ENCODE data around the gene KIAA1671.
"Not testable (repeated sequence)": the region's sequence is repeated elsewhere in the genome, so short reads cannot be mapped to it uniquely, and the experiment has no call there.

The KIAA1671 gene

DNA sequence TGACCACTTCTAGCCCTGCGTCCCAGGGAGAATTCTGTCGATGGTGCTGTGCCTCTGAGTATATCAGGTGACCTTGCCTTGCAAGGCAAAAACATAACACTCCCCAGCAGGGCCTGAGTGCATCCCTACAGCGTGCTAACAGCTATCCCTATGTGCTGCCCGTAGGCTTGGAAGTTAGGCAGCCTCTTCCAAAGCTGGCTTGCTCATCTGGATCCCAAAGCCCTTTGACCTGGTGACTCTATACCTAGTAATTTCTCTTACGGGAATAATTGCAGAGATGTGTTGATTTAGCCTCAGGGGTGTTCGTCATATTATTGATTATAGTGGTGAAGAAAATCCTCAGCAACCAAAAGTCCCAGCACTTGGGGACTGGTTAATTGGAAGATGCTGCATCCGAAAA is 214.6 kb downstream of the KIAA1671 start:
- no peak overlapping the region for H3K4me3 ChIP-seq (ENCODE audit: low read length)
- DNase-seq (ENCODE audit: low read depth, low spot score), result no peak

DNA sequence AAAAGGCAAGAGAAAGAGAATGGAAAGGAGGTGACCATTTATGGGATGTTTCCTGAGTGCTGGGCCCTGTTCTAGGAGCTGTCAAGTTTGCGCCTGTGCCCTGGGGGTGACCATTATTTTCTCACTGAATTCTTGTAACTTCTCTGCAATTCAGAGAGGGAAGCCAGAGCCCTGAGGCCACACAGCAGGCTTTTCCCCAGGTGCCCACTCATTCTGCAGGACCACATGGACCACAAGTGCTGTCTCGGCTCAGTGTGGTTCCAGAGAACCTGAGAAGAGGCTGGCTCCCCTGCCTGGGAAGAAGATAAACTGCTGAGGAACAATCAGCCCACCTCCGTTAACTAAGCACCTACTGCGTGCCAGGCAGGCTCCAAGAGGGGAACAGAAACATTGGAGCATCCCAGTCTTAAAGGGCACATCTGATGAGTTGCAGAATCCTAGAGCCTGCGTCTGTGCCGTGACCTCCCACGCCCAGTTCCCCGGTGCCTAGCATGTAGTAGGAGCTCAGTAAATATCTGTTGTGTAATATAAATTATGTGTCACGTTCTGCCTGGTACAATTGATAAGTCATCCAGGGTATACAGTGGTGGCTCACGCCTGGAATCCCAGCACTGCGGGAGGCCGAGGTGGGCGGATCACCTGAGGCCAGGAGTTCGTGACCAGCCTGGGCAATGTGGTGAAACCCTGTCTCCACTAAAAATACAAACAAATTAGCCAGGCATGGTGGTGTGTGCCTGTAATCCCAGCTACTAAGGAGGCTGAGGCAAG is 215.5 kb downstream of the KIAA1671 start:
- DNase-seq (ENCODE audit: low read depth, low spot score), result no peak
- no peak overlapping the region for H3K4me3 ChIP-seq (ENCODE audit: low read length)

DNA sequence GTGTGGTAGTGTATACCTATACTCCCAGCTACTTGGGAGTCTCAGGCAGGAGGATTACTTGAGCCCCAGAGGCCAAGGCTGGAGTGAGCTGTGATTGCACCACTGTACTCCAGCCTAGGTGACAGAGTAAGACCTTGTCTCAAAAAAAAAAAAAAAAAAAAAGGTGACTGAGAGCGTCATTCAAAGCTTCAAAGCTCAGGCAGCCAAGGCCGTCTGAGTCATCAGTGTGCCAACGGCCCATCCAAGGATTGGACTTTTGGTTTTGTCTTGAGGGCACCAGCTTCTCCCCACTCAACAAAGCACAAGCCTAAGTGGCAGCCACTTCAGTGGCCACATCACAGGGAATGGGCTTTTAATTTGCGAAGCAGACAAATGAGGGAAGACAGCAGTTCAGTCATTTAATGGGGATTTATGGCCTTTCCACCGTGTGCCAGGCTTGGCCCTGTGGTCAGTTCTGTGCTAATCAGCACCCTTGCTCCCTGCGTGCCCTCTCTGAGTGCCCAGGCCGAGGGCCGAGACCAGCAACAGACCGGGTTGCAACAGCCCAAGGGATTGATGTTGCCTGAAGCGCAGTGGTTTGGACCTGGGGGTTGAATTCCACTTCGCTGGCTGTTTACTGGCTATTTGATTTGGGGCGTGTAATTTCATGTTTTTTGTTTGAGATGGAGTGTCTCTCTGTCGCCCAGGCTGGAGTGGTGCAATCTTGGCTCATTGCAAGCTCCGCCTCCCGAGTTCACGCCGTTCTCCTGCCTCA is 216.9 kb downstream of the KIAA1671 start:
- DNase-seq (ENCODE audit: low read depth, low spot score), result no peak
- H3K4me3 ChIP-seq (ENCODE audit: low read length), result no peak overlapping the region

DNA sequence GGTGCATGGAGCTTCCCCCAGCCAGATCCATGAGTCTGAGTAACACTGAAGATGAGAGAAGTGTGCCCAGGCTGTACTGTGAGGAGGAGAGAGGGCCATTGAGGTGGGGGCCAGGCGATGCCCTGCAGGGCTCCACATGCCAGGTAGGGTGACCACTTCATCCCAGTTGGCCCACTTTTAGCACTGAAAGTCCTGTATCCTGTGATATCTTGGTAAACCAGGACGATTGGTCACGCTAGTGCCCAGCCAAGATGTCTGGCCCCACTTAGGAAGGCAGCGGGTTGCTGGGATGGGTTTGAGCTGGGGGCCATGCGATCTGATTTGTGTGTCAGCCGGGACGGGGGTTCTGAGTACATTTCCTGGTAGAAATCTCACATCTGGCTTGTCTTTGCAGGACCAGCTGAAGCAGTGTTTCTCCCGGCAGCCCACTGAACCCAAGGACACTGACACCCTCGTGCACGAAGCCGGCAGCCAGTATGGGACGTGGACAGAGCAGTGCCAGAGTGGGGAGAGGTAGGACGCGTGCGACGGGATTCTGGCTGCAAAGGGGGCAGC is 218.0 kb downstream of the KIAA1671 start:
- DNase-seq (ENCODE audit: low read depth, low spot score), result no peak
- no peak overlapping the region for H3K4me3 ChIP-seq (ENCODE audit: low read length)

DNA sequence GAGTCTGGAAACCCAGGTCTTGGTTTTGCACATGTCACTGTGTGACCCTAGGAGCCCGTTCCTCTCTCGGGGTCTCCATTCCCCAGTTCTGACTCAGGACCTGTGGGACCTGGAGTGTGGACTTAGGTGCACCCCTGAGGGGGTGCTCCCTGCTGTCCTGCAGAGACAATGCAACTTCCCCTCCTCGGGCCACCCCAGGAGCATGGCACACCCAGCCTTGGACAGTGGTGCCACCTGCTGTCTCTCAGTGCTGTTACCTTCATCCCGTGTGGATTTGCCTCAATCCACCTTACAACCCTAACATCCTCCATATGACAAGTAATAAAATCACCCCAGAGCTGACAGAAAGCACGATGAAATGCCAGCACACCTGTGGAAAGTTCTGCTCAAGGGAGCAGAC is 219.6 kb downstream of the KIAA1671 start:
- DNase-seq (ENCODE audit: low read depth, low spot score), result no peak

DNA sequence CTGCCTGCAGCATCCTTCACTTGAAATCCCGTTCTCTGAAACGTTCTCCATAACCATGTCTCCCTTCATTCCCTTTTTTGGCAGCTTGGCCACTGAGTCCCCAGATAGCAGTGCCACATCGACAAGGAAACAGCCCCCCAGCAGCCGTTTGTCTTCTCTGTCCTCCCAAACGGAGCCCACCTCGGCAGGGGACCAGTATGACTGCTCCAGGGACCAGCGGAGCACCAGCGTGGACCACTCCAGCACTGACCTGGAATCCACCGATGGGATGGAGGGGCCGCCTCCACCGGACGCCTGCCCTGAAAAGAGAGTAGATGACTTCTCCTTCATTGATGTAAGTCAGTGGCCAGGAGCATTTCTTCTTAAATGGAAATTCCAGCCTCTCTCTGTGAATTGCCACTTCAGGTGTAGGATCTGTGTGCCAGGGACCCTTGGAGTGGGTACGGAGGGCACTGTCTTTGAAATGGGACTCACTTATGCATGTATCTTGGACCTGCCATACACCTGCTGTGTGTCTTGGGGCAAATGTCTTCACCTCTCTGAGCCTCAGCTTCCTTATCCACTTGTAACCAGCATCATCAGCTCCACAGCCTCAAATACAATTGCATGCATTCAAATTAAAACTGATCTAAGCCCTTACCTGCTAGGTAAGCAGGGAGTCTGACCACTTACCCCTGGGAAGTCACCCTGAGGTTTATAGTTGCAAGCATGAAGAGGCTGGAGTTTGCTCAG is 221.8 kb downstream of the KIAA1671 start:
- DNase-seq (ENCODE audit: low read depth, low spot score), result no peak
- H3K4me3 ChIP-seq (ENCODE audit: low read length), result no peak overlapping the region

More for the DNA sequence above, 219.6 kb downstream of the KIAA1671 start:
- no peak overlapping the region for H3K4me3 ChIP-seq (ENCODE audit: low read length)

DNA sequence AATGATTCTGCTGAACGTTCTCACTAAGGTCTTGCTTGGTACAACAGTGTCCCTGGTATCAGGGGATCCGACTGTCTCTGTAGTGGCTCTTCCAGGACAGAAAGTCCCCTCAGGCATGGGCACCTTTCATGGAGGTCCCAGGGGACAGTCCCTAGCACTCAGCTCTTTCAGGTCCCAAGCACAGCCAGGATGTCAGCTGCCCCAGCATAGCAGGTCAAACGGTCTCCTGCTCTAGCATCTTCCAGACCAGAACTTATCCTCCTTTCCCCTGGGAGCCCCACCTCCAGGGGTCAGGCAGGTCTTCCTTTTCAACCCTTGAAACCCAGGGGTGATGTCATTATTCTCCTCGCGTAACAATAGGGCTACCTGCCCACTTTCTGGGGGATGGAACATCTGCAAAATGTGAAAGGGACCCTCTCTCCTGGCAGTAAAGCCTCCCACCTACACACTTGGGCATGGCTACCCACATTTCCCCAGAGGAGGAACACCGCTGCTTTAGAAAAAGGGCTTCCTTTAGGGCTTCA is 222.4 kb downstream of the KIAA1671 start:
- H3K4me3 ChIP-seq (ENCODE audit: low read length), result no peak overlapping the region
- DNase-seq (ENCODE audit: low read depth, low spot score), result no peak

DNA sequence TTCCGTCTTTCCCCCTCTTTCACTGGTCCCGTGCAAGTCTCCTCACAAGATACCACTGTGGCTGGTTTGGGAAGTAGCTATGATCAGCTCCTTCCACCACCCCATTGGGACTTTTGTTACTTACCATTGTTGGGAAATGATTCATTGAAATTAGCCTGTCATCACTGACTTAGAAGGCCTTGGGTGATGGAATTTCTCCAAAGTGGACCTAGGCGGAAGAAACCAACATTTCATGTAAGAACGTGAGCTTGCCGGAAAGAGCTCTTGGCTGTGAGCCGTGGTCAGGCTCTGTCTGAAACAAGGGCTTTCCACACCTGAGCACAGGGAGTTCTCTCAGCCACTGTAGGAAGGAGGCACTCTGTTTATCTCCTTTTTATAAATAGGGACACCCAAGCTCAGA is 223.7 kb downstream of the KIAA1671 start:
- DNase-seq (ENCODE audit: low read depth, low spot score), result no peak
- H3K4me3 ChIP-seq (ENCODE audit: low read length), result no peak overlapping the region

DNA sequence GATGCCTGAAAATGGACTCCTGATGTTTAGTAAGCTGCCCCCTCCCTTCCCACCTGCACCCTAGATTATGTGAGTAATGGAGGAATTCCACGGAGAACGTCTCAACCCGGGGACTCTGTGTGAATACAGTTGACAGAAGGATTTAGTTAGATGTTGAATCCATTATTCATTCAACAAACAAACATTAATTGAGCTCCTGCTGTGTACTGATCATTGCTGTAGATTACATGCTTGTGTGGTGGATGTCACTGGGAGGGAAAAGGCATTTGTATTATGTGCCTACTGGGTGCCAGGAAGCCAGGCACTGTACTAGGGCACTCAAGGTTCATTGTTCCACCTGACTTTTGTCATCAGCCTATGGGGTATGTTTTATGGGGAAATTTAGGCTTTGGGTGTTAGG is 224.3 kb downstream of the KIAA1671 start:
- no peak for DNase-seq (ENCODE audit: low read depth, low spot score)
- no peak overlapping the region for H3K4me3 ChIP-seq (ENCODE audit: low read length)

DNA sequence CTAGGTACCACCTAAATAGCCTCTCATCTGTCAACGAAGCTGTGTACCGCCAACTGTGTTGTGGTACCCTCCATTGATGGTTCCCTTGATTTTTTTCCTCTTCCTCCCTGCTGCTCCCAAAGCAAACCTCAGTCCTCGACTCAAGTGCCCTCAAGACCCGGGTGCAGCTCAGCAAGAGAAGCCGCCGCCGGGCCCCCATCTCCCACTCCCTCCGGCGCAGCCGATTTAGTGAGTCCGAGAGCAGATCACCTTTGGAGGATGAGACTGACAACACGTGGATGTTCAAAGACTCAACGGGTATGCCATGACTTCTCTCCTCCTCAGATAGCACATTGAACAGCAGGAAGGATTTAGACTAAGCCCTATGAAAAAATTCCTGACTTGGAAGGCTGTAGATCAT is 224.7 kb downstream of the KIAA1671 start:
- H3K4me3 ChIP-seq (ENCODE audit: low read length), result no peak overlapping the region
- no peak for DNase-seq (ENCODE audit: low read depth, low spot score)

DNA sequence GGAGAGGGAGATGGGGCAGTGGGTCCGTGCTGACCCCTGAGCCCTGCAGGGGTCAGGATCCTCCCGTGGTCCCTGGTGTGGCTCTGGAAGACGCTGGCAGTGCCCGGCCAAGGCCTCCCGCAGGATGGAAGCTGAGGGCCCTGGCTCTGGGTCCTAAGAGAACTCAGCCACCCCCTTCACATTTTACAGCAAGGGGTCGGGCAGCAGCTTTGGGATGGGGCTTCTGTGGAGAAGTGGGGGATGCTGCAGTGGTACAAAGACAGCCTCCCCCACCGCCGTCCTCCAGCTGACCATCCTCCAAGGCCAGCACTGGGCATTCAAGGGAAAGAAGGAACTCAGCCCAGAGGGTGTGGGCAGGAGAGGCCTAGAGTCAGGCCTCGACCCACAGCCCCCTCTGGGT is 225.4 kb downstream of the KIAA1671 start:
- no peak overlapping the region for H3K4me3 ChIP-seq (ENCODE audit: low read length)
- no peak for DNase-seq (ENCODE audit: low read depth, low spot score)

DNA sequence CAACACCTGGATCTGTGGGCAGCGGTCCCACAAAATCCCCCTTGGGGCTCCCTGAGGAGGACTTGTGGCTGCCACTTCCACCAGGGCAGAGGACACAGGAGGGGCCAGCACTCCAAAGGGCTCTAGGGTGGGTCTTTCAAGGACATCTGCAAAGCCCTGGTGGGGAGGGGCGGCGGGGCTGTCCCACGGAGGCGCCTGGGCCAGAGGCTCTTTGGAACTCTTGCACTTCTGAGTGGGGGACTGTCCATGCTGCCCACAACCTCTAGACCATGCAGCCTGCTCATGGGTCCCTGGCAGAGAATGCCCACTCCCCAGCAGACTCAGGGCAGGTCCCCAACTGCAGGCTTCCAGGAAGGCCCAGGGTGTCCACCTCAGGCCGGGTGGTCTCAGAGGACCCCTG is 225.8 kb downstream of the KIAA1671 start:
- not testable (repeated sequence) for H3K4me3 ChIP-seq (ENCODE audit: low read length); DNase-seq (ENCODE audit: low read depth, low spot score)

DNA sequence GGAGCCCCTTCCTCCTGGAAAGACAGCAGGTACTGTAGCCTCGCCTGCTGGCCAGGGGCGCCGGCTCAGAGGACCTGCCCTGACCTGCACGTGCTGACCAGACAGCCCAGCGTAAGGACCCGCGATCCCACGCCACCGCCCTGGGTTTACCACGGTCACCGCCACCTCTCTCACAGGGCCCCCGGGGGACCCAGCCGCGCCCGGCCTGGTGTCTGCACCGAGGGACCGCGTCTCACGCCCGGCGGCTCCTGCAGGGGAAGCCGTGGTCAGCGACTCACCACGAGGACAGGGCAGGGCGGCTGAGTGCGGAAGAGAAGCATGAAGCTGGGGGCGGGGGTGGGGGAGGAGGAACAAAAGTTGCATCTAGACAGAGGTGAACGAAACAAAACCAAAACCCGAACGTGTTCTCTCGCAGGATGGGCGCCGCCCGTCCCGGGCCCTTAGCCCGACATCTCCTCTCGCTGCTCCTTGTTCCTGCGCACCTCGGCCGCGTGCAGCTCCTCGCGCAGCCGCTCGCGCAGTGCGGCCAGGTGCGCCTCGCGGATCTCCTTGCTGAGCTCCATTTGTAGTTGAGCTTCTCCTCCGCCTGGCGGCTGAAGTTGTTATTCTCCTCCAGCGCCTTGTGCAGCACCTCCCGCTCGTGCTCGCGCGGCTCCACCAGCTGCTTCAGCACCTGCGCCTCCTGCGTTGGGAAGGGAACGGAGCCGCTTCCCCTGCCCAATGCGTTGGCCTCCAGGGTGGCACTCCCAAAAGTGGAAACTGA is 226.5 kb downstream of the KIAA1671 start:
- not testable (repeated sequence) for H3K4me3 ChIP-seq (ENCODE audit: low read length); DNase-seq (ENCODE audit: low read depth, low spot score)

DNA sequence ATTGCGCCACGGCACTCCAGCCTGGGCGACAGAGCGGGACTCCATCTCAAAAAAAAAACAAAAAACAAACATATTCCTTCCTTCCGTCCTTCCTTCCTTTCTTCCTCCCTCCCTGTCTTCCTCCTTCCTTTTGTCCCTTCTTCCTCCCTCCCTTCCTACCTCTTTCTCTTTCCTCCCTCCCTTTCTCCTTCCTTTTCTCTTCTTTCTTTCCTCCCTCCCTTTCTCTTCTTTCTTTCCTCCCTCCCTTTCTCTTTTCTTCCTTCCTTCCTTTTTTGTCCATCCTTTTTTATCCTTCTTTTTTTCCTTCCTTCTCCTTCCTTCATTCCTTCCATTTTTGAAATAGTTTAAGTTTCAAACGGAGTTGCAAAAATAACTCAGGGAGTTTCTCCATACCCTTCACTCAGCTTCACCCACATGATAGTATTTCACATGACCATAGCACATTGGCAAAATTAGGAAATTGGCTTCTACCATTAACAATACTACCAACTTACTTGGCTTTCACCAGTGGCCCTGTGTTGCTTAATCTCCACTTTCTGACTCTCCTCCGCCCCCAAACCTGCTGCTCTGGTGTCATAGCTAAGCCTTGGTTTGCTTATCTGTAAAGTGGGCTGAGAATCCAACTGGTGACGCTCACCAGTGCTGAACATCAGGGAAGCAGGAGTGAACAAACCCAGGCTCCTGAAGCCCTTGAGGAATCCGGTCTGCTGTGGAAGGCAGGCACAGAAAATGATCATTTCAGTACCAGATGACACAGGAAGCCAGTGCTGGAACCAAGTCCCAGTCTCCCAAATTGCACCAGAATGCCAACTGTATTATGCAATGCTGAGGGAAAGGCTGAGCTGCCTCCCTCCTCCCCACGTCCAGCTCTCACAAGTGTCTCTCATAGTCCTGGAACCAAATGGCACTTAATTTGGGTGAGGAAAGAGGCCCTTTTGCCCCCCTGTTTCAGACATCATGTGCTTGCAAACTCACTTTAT is 229.9 kb downstream of the KIAA1671 start:
- no peak for DNase-seq (ENCODE audit: low read depth, low spot score)
- no peak overlapping the region for H3K4me3 ChIP-seq (ENCODE audit: low read length)

DNA sequence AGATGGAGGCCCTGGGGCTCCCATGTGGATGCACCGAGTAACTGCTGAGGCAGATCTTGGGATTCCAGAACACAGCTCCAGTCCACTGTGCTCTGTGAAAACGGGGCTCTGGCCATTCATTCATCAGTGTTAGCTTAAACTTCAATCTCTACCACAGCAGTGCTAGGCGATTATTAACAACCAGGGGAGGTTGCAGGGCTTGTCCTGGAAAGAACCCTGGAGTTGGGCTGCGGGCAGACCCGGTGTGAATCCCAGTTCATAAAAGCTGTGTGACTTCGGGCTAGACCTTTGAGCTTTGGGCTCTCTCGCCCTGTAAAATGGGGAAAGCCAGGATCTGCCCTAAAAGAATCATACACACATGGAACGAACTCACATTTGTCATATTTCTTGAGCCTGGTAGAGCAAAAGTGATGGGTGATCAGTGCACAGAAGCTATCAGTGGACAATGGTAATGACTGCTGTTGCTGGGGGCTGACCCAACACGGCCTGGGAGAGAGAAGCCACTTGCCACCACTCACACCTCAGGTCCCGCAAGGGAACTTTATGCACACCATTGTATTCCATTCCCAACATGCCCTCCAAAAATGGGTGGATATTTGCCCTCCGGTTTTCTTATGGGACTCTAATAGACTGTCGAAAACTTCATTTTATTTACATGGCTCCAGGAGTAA is 231.6 kb downstream of the KIAA1671 start:
- DNase-seq (ENCODE audit: low read depth, low spot score), result no peak
- H3K4me3 ChIP-seq (ENCODE audit: low read length), result no peak overlapping the region

DNA sequence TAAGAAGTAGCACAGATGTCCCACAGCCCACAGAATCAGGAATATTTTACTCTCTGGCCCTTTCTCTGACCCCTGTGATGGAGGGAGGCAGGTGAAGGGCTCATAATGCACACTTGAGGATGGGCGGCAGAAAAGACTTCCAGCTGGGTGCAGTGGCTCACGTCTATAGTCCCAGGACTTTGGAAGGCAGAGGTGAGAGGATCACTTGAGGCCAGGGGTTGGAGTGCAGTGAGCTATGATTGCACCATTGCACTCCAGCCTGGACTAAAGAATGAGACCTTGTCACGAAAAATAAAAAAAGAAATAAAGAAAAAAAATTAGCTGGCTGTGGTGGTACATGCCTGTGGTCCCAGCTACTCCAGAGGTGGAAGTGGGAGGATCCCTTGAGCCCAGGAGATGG is 233.6 kb downstream of the KIAA1671 start:
- no peak overlapping the region for H3K4me3 ChIP-seq (ENCODE audit: low read length)
- no peak for DNase-seq (ENCODE audit: low read depth, low spot score)

DNA sequence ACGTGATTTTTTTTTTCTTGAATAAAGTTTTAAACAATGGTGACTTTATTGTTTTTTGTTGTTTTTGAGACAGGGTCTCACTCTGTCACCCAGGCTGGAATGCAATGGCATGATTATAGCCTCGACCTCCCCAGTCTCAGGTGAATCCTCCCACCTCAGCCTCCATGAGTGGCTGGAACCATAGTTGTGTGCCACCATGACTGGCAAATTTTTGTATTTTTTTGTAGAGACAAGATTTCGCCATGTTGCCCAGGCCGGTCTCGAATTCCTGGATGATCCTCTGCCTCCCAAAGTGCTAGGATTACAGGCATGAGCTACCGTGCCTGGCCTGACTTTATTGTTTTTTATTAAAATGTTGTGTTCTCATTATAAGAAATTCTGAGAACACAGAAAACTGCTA is 235.0 kb downstream of the KIAA1671 start:
- H3K4me3 ChIP-seq (ENCODE audit: low read length), result no peak overlapping the region
- DNase-seq (ENCODE audit: low read depth, low spot score), result no peak

Measured in Jurkat, Clone E6-1 (cell line).